ENCODE data around the gene ATCAY.

DNA sequence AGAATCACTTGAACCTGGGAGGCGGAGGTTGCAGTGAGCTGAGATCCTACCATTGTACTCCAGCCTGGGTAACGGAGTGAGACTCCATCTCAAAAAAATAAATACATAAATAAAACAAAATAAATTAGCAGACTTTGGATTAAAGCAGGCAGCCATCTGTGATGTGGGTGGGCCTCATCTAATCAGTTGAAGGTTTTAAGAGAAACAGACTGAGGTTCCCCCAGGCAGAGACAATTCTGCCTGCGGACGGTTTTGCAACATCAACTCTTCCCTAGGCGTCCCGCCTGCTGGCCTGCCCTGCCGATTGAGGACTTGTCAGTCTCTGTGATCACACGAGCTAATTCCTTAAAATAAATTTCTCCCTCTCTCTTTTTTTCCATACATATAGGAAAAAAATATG is 23.7 kb downstream of the ATCAY start:
- TF ChIP-seq MXI1 (conservative IDR thresholded peaks at IDR 0.05; ENCODE audit: poor library complexity, severe bottlenecking): no peak
- TF ChIP-seq CTCF (IDR thresholded peaks at IDR 0.05; ENCODE audit: poor library complexity, severe bottlenecking): no peak
- no peak for TF ChIP-seq POLR2AphosphoS5 (IDR thresholded peaks at IDR 0.05)
- no peak for TF ChIP-seq EP300 (conservative IDR thresholded peaks at IDR 0.05; ENCODE audit: poor library complexity, severe bottlenecking)
- no peak for TF ChIP-seq RAD21 (conservative IDR thresholded peaks at IDR 0.05)
- TF ChIP-seq EZH2 (IDR thresholded peaks at IDR 0.05; ENCODE audit: borderline replicate concordance, insufficient read depth, low read length, poor library complexity, severe bottlenecking): no peak
- TF ChIP-seq REST (IDR thresholded peaks at IDR 0.05; ENCODE audit: borderline replicate concordance): no peak
- TF ChIP-seq TAF1 (IDR thresholded peaks at IDR 0.05; ENCODE audit: low read depth): no peak
